HG03097 (cell line): ENCODE data around the gene METTL27.
"Not testable (repeated sequence)": the region's sequence is repeated elsewhere in the genome, so short reads cannot be mapped to it uniquely, and the experiment has no call there.

Source experiments
- ATAC-seq: cut with Tn5 transposase; IDR thresholded peaks from one replicate; pipeline ENCODE4 v1.9.1; 2021; ENCODE audit not compliant: unreplicated experiment, low FRiP score

METTL27 gene

DNA sequence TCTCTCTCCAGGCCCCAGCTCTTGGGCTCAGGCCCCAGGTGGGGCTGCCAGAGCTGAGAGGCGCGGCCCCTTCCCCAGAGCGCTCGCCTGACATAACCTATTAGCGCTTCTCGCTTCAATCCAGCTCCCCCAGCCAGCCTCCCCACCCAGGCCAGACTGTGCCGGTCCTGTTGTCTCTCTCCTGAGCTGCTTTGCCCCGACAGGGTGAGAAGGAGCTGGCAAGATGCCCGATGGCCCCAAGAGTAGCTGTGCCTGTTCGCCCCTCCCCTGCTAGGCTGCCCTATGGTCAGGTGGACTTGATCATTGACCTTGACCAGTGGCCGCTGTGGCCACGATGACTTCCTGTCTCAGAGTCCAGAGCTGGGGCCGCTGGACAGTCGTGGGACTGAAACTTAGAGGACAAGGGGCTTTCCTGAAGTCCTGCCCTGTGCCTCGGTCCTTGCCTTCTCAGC, 27.8 kb upstream of the METTL27 start:
- no peak for ATAC-seq

DNA sequence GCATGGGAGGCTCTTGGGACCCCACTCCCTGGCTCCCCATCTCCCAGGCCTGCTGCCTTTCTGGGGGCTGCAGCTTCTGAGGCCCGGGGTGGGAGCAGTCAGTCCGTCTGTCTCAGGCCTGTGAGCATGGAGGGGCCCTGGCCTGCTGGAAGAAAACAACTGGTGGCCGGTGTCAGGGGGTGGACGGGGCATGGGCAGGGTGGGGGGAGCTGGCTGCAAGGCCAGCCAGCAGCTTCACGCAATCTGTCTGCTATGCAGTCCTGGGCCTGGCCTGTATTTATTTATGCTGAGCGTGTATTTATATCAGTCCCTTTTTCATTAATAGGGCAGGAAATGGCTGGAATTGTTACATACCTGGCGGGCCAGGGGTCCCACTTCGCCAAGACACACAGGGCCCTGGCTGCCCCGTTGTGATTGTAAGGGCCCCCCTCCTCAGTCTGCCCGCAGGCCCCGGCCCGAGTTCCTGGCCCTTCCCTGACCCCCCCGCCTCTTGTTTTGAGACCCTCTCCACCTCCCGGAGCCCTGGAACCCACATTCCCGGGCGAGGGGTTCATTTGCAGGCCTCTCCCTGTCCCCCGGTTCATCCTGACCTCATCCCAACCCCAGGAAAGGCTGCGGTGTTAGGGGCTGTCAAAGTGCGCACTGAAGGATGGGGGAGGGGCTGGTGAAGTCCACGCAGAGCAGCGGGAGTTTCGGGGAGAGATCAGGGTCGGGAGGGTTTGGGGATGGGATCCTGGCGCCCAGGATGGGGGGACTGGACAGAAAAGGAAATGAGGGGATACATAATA, 26.9 kb upstream of the METTL27 start:
- no peak for ATAC-seq

DNA sequence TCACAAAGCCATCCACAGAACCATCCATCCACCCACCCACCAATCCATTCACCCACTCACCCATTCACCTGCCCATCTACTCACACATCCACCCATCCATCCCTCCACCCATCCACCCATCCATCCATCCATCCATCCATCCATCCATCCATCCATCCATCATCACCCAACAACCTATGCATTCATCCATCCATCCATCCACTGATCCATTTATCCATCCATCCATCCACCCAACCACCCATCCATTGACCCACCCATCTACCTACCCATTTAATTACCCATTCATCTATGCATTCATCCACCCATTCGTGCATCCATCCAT, 24.1 kb upstream of the METTL27 start:
- ATAC-seq: no peak

DNA sequence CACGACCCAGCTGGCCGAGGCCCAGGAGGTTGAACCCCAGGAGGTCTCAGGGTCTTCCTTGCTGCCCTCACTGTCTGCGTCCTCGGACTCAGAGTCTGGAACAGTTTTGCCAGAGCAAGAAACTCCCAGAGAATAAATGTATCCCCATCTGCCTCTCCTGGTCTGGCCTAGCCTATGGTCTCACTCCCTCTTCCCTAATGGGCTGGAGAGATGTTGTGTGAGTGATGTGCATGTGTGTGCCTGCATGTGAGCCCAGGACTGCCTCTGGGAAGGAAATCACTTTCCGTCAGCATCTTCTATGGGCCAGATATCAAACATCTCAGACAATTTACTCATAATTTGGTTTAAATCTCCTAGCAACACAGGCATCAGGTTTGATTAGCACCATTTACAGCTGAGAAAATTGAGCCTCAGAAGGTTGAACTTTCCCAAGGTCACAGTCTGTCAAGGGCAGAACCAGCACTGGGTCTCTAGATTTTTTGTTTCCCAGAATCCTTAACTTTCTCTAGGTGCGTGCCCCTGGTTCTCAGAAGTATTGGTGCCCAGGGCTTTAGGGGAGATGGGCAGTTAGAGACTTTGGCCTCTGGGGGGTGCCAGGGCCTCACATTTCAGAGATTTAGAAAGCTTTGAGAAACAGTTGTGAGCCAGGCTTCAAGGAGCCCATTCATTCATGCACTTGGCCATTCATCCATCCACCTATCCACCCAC, 23.6 kb upstream of the METTL27 start:
- no peak for ATAC-seq

DNA sequence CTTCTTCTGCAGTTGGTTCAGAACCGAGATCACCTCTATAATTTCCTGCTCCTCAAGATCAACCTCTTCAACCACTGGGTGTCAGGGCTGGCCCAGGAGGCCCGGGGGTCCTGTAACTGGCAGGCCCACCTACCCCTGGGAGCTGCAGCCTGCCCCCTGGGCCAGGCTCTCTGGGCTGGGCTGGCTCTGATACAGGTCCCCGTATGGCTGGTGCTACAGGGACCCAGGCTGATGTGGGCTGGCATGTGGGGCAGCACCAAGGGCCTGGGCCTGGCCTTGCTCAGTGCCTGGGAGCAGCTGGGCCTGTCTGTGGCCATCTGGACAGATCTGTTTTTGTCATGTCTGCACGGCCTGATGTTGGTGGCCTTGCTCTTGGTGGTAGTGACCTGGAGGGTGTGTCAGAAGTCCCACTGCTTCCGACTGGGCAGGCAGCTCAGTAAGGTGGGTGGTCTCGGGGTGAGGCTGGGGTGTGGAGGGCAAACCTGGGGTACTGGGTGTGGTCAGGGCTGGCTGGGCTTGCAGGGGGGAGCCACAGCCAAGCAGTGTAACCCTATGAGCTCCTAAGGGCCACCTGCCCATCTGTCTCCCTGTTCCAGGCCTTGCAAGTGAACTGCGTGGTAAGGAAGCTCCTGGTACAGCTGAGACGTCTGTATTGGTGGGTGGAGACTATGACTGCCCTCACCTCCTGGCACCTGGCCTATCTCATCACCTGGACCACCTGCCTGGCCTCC, 22.8 kb upstream of the METTL27 start:
- ATAC-seq: no peak

DNA sequence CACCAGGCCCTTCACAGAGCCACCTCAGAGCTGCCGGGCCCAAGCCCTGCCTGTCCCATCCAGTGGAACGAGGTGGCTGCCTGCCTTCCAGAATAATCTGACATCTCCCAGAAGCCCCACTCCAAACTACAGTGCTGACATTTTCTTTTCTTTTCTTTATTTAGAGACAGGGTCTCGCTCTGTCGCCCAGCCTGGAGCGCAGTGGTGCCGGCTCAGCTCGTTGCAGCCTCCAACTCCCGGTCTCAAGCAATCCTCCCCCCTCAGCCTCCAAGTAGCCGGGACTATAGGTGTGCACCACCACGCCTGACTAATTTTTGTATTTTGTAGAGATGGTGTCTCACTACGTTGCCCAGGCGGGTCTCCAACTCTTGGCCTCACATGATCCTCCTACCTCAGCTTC, 19.0 kb upstream of the METTL27 start:
- ATAC-seq: no peak

DNA sequence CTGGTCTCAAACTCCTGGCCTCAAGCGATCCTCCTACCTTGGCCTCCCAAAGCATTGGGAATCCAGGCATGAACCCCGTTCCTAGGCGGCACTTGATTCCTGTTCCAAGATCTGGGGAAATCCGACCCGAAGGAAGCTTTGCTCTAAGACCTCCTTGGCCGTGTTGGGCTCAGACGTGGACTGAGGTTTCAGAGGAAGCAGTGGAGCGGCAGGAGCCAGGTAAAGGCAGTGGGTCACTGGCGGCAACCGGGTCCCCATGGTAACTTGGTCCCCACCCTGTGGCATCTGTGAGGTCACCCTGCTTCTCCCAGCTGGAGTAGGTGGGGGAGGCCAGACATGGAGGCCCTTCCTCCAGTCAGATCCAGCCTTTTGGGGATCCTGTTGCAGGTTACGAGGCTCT, 18.5 kb upstream of the METTL27 start, which contains the start of gene TMEM270:
TSS of gene TMEM270 (plus strand) at position 301 of the 400 bp plus-strand sequence. CDS start at position 337, 36 bp downstream.
- ATAC-seq: no peak

DNA sequence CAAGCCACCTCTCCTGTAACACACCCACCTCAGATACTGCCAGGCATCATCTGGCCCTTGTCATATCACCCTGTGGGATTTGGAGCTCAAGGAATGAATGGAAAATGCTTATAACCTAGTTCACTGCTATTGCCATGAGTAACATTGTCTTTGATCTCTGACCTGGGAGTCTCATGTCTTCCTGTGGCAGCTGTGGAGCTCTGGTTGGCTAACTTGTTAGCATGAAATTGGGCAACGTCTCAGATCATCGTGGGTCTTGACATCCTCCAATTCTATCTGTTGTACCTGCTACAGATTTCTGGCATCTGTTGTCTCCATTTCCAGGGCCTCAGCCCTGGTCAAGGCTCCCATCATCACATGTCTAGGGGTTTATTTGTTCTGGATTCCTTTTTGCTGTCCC, 16.5 kb upstream of the METTL27 start:
- no peak for ATAC-seq

DNA sequence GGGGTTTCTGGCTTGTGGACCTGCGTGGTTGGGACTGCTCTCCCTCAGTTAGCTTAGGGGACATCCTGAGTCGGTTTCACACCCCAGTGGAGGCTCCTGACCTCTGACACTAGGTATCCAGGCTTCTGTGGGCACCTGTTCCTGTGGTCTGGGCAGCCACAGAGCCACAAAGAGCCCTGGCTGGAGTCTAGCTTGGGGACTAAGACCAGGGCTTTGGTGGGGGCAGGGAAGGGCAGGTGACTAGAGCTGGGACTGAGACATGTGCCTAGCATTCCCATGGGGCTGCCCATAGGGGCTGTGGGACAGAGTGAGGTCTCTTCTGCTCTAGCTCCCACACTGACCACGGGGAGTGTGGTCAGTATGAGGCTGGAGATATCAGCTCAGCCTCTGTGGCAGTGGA, 14.6 kb upstream of the METTL27 start:
- ATAC-seq: no peak

DNA sequence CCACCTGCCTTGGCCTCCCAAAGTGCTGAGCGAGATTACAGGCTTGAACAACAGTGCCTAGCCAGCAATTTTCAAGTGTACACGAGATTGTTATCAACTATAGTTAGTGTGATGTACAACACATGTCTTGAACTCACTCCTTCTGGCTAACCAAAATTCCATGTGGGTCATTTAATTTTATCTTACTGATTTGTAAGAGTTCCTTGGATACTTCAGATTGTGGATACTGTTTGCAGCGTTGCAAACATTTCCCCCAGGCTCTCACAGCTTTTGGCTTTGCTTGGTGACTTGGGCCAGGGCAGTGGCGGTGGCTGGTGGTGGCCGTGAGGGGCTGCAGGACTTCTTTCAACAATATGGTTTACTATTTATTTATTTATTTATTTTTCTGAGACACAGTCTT, 10.2 kb upstream of the METTL27 start:
- ATAC-seq: no peak

DNA sequence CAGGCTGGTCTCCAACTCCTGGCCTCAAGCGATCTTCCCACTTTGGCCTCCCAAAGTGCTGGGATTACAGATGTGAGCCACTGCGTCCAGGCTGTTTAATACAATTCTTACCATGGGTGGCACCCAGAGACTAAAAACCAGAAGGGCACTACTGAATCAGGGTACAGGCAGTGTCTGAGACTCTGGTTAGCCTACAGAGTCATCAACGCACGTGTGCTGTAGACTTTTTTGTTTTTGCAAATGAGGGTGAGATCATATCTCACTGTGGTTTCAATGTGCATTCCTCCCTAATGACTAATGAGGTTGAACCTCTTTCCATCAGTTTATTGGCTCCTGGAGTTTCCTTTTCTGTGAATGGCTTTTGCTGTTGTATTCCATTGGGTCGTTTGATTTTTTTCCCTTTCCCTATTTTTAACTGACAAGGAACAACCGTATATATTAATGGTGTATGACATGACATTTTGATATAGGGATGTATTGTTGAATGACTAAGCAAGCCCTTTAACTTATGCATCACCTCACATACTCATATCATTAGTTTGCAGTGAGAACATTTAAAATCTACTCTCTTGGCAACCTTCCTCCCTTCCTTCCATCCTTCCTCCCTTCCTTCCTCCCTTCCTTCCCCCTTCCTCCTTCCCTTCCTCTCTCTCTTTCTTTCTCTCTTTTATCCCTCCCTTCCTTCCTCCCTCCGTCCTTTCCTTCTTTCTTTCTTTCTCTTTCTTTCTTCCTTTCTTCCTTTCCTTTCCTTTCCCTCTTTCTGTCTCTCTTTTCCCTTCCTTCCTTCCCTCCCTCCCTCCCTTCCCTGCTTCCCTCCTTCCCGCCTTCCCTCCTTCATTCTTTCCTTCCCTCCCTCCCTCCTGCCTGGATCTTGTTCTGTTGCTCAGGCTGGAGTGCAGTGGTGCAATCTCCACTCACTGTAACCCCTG, 9.4 kb upstream of the METTL27 start:
- ATAC-seq: peak; percentile 66

DNA sequence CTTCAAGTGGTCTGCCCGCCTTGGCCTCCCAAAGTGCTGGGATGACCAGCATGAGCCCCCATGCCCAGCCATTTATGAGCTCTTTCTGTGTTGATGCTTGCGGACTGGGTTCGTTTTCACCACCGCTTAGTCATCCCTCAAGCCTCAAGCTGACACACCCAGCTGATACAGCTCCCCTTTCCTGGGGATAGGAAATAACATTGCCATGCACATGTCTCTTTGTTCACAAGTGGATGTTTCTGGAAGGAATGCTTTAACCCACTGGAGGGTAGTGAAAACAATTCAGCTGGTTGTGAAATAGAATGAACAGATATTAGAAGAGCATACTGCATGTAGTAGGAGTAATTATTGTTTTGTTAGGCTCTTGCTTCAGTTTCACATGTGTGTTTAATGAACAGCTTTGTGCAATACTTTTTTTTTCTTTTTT, 8.5 kb upstream of the METTL27 start:
- no peak for ATAC-seq

DNA sequence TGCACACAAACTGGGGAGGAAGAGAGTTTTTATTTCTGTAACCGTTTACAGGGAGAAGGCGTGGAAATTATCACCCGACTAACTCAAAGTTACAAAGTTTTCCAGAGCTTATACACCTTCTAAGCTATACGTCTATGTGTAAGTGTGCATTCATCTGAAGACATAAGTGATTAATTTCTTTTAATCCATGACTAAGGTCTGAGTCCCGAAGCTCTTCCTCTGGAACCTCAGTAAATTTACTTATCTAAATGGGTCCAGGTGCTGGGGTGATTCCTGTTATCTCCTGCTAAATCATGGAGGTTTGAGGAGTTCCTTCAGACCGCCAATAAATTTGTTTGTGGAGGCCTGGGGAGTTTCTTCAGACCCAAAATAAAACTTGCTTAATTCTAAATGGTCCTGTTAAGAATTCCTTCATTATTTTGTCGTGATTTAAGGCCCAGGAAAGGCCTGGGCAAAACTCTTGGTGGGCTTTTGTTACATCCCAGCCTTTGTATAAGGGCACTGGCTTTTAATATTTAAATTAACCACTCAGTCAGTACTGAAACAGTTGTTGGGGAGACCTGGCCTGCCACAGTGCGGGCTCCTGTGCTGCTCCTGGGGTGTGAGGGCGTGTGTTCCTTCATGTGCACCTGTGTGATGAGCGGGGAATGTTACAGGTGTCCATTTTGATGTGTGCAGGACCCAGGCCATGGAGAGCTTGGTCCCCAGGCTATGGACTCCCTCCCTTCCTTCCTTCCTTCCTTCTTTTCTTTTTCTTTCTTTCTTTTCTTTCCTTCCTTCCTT, 5.8 kb upstream of the METTL27 start:
- ATAC-seq: no peak

DNA sequence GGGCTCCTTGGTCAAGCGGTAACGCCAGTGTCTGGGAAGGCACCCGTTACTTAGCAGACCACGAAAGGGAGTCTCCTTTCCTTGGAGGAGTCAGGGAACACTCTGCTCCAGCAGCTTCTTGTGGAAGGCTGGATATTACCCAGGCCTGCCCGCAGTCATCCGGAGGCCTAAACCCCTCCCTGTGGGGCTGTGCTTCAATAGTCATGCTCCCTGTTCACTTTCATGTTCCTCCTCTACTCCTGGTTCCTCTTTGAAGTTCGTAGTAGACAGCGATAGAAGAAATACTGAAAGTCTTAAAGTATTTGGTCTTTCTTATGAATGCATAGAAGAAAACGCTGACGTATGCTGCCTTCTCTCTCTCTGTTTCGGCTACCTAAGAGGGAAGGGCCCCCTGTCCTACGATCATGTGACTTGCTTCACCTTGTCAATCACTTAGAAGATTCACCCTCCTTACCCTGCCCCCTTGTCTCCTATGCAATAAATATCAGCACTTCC, 3.4 kb upstream of the METTL27 start:
- not testable (repeated sequence) for ATAC-seq

DNA sequence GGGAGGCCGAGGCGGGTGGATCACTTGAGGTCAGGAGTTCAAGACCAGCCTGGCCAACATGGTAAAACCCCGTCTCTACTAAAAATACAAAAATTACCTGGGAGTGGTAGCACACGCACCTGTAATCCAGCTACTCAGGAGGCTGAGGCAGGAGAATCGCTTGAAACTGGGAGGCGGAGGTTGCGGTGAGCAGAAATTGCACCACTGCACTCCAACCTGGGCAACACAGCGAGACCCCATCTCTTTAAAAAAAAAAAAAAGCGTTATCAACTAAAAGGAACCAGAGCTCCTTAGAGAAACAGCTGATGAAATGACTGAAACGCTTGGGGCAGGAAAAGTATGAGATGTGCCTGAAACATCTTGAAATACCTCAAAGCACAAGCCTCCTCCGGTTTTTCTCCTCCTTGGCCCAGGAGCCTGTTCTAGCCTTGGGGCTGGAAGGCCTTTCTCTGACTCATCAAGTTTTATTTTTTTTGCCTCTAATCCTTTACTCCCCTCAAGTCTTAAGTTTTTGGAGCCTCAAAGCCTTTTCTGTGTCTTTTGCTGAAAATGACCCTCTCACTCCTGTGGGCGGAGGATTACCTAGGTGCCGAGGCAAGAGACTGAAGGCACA, 2.6 kb upstream of the METTL27 start:
- ATAC-seq: no peak

DNA sequence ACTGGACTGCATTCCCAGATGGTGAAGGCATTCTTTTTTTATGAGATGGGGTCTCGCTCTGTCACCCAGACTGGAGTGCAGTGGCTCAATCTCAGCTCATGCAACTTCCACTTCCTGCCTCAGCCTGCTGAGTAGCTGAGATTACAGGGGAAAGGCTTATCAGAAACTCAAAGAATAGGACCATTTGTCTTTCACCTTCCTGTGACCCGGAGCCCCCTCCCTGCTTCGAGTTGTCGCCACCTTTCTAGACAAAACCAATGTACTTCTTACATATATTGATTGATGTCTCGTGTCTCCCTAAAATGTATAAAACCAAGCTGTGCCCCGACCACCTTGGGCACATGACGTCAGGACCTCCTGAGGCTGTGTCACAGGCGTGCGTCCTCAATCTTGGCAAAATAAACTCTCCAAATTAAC, 1.8 kb upstream of the METTL27 start:
- no peak for ATAC-seq

DNA sequence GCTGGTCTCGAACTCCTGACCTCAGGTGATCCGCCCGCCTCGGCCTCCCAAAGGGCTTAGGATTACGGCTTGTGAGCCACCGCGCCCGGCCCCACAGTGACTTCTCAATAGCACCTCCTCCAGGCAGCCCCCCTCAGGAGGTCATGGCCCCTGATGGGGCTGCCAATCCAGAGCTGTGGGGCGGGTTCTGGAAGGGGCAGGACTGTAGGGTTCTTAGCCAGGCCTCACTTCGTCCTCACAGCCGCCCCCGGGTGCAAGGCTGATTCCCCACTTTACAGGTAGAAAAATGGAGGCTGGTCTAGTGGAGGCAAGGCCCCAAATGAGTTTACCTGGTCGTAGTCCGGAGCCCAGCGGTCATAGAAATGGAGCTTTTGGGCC, 638 bp downstream of the METTL27 start:
- no peak for ATAC-seq

DNA sequence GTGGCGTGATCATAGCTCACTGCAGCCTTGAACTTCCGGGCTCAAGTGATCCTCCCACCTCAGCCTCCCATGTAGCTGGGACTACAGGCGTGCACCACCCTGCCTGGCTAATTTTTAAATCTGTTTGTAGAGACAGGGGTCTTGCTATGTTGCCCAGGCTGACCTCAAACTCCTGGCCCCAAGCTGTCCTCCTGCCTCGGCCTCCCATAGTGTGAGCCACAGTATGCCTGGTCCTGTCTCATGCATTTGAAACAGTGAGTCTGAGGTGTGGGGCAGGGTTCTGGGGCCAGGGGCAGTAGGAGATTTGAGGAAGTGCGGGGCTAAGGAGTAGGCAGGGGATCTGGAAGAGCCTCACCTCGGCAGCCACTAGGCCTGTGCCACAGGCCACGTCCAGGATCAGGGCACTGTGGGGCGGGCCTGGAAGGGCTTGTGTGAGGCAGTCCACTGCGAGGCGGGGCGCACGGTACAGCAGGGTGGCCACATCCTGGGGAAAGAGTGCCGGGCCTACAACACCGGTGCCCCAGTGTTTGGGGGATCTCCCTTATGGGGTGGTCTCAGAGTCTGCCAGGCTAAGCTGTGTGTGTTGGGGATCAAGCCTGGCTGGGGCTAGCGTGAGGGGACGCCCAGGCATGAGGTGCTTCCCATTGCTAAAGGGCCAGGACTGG, 1.5 kb downstream of the METTL27 start:
- ATAC-seq: no peak
